HG02852 (cell line): Measurements from ENCODE around the gene GBF1.

Source experiments
- ATAC-seq: cut with Tn5 transposase; IDR thresholded peaks from one replicate; pipeline ENCODE4 v1.9.1; 2021; ENCODE audit warnings: mild to moderate bottlenecking, moderate library complexity; ENCODE audit not compliant: unreplicated experiment

The GBF1 gene

DNA sequence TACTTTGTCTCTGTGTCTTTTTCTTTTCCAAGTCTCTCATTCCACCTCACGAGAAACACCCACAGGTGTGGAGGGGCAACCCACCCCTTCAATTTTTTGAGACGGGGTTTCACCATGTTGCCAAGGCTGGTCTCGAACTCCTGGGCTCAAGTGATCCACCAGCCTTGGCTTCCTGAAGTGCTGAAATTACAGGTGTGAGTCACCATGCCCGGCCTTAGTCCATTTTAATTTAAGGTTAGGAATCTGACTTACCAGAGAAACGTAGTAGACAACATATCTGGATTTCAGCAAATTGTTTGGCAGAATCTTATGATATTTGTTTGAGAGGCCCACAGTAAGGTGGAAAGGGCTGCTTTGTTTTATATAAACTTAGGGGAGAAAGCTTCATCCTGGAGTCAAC is 147.0 kb downstream of the GBF1 start:
- ATAC-seq, result no peak

GRCh38 chr10:102393411-102394078 is 148.2 kb downstream of the GBF1 start:
- ATAC-seq, result no peak

DNA sequence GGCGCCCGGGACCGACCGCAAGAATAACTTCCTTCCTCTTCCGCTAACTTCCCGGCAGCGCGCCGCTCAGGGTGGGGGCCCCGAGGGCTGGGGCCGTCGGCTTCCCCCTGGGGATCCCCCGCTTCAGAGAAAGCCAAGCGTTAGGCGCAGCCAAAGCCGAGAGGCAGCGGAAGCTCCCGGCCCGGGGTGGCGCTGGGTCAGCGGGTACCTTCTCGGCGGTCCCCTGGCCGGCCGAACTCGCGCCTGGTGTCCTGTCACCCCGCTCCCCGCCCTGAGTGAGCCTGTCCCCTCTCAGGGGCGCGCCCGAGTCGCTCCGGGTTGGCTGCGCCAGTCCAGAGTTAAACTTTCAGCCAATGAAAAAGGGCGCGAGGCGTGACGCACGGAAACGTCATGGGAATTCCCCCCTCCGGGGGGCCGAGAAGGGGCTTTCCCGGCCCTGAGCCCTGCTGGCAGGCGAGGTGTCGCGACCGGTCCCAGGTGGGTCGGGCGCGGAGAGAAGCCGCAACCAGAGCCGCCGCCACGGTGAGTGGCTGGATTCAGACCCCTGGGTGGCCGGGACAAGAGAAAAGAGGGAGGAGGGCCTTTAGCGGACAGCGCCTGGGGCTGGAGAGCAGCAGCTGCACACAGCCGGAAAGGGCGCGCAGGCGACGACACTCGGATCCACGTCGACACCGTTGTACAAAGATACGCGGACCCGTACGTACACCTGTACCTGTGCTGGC is 148.9 kb downstream of the GBF1 start:
- peak; percentile 82 for ATAC-seq

DNA sequence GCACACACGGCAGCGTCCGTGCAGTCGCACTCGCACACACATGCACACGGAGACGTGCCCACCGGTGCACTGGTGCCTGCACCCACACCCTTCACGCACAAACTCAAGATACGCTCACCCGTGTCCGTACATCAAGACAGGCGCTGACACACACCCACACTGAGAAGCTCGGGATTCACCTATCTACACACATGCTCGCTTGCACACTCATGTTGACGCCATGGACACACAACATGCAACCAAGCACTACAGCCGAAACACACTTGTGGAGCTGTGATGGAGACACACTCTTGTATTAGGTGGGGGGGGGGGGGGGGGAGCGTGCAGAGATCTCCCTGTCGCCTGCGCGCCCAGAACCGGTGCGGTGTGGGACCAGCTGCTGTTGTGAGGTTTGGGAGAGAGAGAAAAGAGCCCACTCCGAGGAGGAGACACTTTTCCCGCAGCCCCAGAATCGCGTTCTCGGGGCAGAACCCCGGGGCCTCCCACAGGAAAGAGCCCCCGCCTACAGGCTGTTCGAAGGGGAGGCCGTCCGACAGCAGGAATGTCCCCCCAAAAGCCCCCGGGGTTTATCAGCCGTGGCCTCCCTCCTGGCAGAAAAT is 149.6 kb downstream of the GBF1 start:
- ATAC-seq, result peak; percentile 2

DNA sequence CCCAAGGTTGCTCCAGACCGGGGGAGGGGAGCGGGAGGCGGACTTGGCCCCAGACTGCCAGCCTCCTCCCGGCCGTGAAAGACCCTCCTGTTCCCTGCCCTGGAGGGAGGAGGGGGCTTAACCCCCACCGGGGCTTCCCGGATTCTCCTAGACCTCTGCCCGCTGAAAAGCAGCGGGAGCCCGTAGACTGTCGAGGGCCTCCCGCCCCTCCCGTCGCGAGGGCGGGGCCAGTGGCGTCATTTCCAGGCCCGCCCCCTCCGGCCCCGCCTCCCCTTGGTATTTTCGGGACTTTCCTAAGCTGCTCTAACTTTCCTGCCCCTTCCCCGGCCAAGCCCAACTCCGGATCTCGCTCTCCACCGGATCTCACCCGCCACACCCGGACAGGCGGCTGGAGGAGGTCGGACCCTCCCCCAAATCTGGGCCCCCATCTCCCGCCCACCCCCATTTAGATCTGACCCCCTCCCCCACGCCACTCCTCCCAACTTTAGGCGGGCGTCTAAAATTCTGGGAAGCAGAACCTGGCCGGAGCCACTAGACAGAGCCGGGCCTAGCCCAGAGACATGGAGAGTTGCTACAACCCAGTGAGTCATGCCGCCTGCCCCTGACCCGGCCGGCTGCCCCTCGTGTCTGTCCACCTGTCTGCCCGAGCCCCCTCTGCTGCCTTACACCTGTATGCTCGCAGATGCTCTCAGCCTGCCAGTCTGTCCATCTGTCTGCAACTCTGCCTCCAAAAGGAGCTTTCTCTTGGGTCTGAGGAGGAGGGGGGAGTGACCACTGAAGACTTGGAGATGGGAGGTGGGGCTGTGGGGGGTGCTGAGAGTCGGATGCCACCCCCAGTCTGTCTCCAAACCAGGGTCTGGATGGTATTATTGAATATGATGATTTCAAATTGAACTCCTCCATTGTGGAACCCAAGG is 150.3 kb downstream of the GBF1 start, which contains the start of gene NFKB2:
NFKB2 (plus strand) TSS at position 306 of the 917 bp plus-strand sequence; CDS start at position 561, 255 bp downstream.
- peak; percentile 28 for ATAC-seq

- no peak for ATAC-seq
Measured at GRCh38 chr10:102396317-102396650, 151.0 kb downstream of the GBF1 start.

- ATAC-seq, result no peak
Measured at GRCh38 chr10:102396730-102397151, 151.4 kb downstream of the GBF1 start.

- ATAC-seq, result no peak
Measured at GRCh38 chr10:102397222-102398171, 152.2 kb downstream of the GBF1 start.

DNA sequence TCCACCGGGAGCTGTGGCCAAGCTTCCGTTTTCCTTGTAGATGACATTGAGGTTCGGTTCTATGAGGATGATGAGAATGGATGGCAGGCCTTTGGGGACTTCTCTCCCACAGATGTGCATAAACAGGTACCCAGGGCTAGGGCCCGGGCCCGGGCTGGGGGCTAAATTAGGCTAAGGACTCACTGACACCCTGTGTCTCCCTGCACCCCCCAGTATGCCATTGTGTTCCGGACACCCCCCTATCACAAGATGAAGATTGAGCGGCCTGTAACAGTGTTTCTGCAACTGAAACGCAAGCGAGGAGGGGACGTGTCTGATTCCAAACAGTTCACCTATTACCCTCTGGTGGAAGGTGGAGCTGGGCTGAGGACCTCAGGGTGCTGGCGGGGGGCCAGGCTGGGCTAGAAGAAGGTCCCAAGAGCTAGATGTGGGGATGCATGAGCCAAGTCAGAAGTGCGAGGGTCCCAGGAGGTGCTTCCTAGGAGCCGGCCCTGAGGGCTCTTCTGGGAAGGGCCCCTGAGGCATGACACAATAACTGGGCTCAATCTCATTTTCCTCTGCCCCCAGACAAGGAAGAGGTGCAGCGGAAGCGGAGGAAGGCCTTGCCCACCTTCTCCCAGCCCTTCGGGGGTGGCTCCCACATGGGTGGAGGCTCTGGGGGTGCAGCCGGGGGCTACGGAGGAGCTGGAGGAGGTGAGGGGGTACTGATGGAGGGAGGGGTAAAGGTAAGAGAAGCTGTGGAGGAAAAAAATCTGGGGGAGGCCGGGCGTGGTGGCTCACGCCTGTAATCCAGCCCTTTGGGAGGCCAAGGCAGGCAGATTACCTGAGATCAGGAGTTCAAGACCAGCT is 153.1 kb downstream of the GBF1 start:
- no peak for ATAC-seq

GRCh38 chr10:102399217-102400021 is 154.1 kb downstream of the GBF1 start:
- peak; percentile 44 for ATAC-seq

GRCh38 chr10:102400076-102400475 is 154.7 kb downstream of the GBF1 start:
- no peak for ATAC-seq

DNA sequence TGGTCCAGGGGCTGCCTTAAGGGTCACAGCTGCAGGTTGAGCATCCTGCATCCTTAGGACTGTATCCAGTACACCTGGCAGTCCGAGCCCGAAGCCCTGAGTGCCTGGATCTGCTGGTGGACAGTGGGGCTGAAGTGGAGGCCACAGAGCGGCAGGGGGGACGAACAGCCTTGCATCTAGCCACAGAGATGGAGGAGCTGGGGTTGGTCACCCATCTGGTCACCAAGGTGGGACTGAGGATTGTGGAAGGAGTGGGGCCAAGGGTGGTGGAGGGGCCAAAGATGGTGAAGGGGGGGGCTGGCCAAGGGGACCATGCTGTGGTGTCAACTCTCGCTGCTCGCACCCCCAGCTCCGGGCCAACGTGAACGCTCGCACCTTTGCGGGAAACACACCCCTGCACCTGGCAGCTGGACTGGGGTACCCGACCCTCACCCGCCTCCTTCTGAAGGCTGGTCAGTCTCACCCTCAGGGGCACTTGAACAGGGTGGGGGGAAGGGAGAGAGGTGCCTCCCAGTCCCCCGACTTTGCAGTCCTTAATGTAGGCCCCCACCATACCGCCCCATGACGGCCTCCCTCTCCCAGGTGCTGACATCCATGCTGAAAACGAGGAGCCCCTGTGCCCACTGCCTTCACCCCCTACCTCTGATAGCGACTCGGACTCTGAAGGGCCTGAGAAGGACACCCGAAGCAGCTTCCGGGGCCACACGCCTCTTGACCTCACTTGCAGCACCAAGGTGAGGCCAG is 155.4 kb downstream of the GBF1 start:
- no peak for ATAC-seq

DNA sequence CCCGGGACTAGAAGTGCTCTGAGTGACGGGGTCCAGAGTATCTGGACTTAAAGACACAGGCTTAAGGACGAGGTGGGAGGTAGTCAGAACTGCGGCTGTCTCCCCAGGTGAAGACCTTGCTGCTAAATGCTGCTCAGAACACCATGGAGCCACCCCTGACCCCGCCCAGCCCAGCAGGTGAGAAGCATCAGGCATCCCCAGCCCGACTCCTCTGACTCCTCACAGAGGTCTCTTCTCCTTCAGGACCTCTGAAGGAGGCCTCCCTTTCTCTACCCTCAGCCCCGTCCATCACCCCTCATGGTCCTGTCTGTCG is 156.0 kb downstream of the GBF1 start:
- no peak for ATAC-seq

- ATAC-seq, result no peak
Measured at GRCh38 chr10:102401735-102402511, 156.6 kb downstream of the GBF1 start.

GRCh38 chr10:102402512-102402896 is 157.2 kb downstream of the GBF1 start:
- ATAC-seq, result no peak

- ATAC-seq, result no peak
Measured at GRCh38 chr10:102403115-102403514, 157.8 kb downstream of the GBF1 start.
